Glutamatergic neuron (in vitro differentiated cells): ENCODE results near the gene DLL3. TPM values are rescaled to one million over a fixed set of nuclear protein-coding genes. Genes with fewer than 3 reads are reported as not detected.

ENCODE experiments used
- DNase-seq: peaks from one replicate; pipeline ENCODE4 v3.0.0; 2022
- H3K27ac Mint-ChIP-seq: one replicate; pipeline ENCODE4 v1.8.0; 2020; ENCODE audit warnings: mild to moderate bottlenecking, mixed read lengths, inconsistent platforms; ENCODE audit not compliant: unreplicated experiment
- H3K27me3 Mint-ChIP-seq: one replicate; pipeline ENCODE4 v1.8.0; 2020; ENCODE audit warnings: mild to moderate bottlenecking, moderate library complexity, mixed read lengths, inconsistent platforms; ENCODE audit not compliant: unreplicated experiment
- H3K36me3 Mint-ChIP-seq: one replicate; pipeline ENCODE4 v1.8.0; 2020; ENCODE audit warnings: mild to moderate bottlenecking, mixed read lengths, inconsistent platforms; ENCODE audit not compliant: unreplicated experiment
- H3K4me1 Mint-ChIP-seq: one replicate; pipeline ENCODE4 v1.8.0; 2020; ENCODE audit warnings: mild to moderate bottlenecking, low read depth, mixed read lengths, inconsistent platforms; ENCODE audit not compliant: unreplicated experiment
- H3K4me3 Mint-ChIP-seq: one replicate; pipeline ENCODE4 v1.8.0; 2020; ENCODE audit warnings: mild to moderate bottlenecking, mixed read lengths, inconsistent platforms; ENCODE audit not compliant: unreplicated experiment
- H3K9me3 Mint-ChIP-seq: one replicate; pipeline ENCODE4 v1.8.0; 2020; ENCODE audit warnings: mild to moderate bottlenecking, moderate library complexity, mixed read lengths, inconsistent platforms; ENCODE audit not compliant: unreplicated experiment
- CTCF ChIP-seq: fragments of 200-600 bp; sonication (generic); IDR thresholded peaks from one replicate; pipeline ENCODE4 v1.5.0; 2021; ENCODE audit not compliant: partially characterized antibody, unreplicated experiment
- total RNA-seq: library from RNA; stranded (reverse); fragmentation: NEBNext Ultra II Directional; extraction: Animal tissue kit (Norgen Biotek cat#: 25700); gene quantifications from one replicate; pipeline ENCODE4 v1.2.1, GENCODE V29; 2021; ENCODE audit not compliant: unreplicated experiment

The DLL3 gene
- total RNA-seq, 1 donor from 2014 or later = 788 TPM

GRCh38 chr19:39543477-39543857 is 44.7 kb downstream of the DLL3 start:
- Mint-ChIP-seq H3K36me3 (no peaks in the 10 kb centered on the region), H3K27ac (no peak overlapping the region), H3K4me1 (peaks cover 10% of the 10 kb centered on the region), H3K9me3 (peaks cover 5% of the 10 kb centered on the region), H3K27me3 (peaks cover 3% of the 10 kb centered on the region), H3K4me3 (no peak overlapping the region)
- no peak for DNase-seq
- TF ChIP-seq CTCF = no peak

- DNase-seq = no peak
- H3K27ac Mint-ChIP-seq = no peak overlapping the region
- H3K36me3 Mint-ChIP-seq = no peaks in the 10 kb centered on the region
- H3K4me3 Mint-ChIP-seq = no peak overlapping the region
- peaks cover 8% of the 10 kb centered on the region for H3K4me1 Mint-ChIP-seq
- TF ChIP-seq CTCF = no peak
- peaks cover 3% of the 10 kb centered on the region for H3K27me3 Mint-ChIP-seq
- H3K9me3 Mint-ChIP-seq = peaks cover 5% of the 10 kb centered on the region
Measured at GRCh38 chr19:39544226-39544903, 45.6 kb downstream of the DLL3 start.

GRCh38 chr19:39544911-39545310 is 46.2 kb downstream of the DLL3 start:
- H3K9me3 Mint-ChIP-seq = peaks cover 4% of the 10 kb centered on the region
- H3K36me3 Mint-ChIP-seq = no peaks in the 10 kb centered on the region
- H3K27ac Mint-ChIP-seq = no peak overlapping the region
- H3K27me3 Mint-ChIP-seq = peaks cover 3% of the 10 kb centered on the region
- TF ChIP-seq CTCF = no peak
- peaks cover 8% of the 10 kb centered on the region for H3K4me1 Mint-ChIP-seq
- H3K4me3 Mint-ChIP-seq = no peak overlapping the region
- no peak for DNase-seq

GRCh38 chr19:39546599-39546998 is 47.9 kb downstream of the DLL3 start:
- Mint-ChIP-seq H3K4me1 (peaks cover 8% of the 10 kb centered on the region), H3K4me3 (no peak overlapping the region), H3K36me3 (no peaks in the 10 kb centered on the region), H3K27ac (no peak overlapping the region), H3K27me3 (no peaks in the 10 kb centered on the region), H3K9me3 (no peaks in the 10 kb centered on the region)
- no peak for TF ChIP-seq CTCF
- DNase-seq = no peak

- DNase-seq = no peak
- no peaks in the 10 kb centered on the region for H3K36me3 Mint-ChIP-seq
- H3K27ac Mint-ChIP-seq = no peak overlapping the region
- H3K4me3 Mint-ChIP-seq = no peak overlapping the region
- TF ChIP-seq CTCF = no peak
- H3K9me3 Mint-ChIP-seq = no peaks in the 10 kb centered on the region
- H3K4me1 Mint-ChIP-seq = no peaks in the 10 kb centered on the region
- no peaks in the 10 kb centered on the region for H3K27me3 Mint-ChIP-seq
Measured at GRCh38 chr19:39550197-39550596, 51.5 kb downstream of the DLL3 start.
